ENCODE measurements around the gene OGFRL1. TPM values are rescaled to one million over a fixed set of nuclear protein-coding genes. Genes with fewer than 3 reads are reported as not detected.

The OGFRL1 gene
- total and polyA plus RNA-seq, 2 of the 13 experiments (the other 11 are each of a cell fraction or from before 2014, with no cell fraction given): 0.26 to 0.80 TPM

DNA sequence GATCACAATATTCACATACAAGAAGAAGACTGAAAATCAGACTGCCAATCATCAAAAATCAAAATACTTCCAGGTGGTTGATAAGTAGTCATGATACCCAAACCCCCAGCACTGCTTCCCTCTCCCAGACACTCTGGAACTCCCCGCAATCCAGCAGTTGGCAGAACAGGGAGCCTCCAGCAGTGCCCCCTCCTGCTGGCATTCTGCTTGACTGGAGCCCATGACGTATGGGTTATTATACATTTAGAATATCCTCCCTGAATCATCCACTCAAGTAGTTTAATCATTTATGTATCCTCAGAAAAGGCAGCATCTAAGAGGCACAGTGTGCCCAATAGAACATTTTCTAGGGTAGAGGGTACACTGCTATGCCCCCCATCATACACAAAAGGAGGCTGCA is 9.3 kb upstream of the OGFRL1 start:
- no peak overlapping the region for H3K4me2 ChIP-seq (ENCODE audit: low read depth, low read length)
- intact Hi-C loops (cut with micrococcal nuclease; ENCODE audit: unreplicated experiment) (no loop called here), in situ Hi-C loops (cut with HindIII; ENCODE audit: extremely low pct_ligation_motif_present, low pct_unique_long_range_greater_than_20kb) (no loop called here)
- no peak overlapping the region for H3K9ac ChIP-seq (ENCODE audit: insufficient read depth, low read depth, low read length)
- FAIRE-seq (no peak), ATAC-seq (no peak), DNase-seq (ENCODE audit: low spot score) (no peak)
- H3K27me3 ChIP-seq (ENCODE audit: control insufficient read depth in 1 of 2, insufficient read depth in 2 of 2, low read length in 2 of 2): no peaks in the 10 kb centered on the region
- H3K9me3 ChIP-seq (ENCODE audit: low read length): no peaks in the 10 kb centered on the region
- no peak overlapping the region for H3K4me3 ChIP-seq (replicated peaks in 1 of 3; ENCODE audit: insufficient read depth in 1 of 3, low read depth in 2 of 3, low read length in 3 of 3)
- ChIA-PET POLR2A (no interaction called here), CTCF (ENCODE audit: low intra/inter-chr PET ratio, low total read pairs) (no interaction called here)
- H4K20me1 ChIP-seq (ENCODE audit: insufficient read depth, low read length): no peaks in the 10 kb centered on the region
- no peaks in the 10 kb centered on the region for H3K36me3 ChIP-seq (replicated peaks in 1 of 2; ENCODE audit: control insufficient read depth in 1 of 2, insufficient read depth in 2 of 2, low read length in 2 of 2)
- no peak overlapping the region for H3K27ac ChIP-seq (ENCODE audit: extremely low read length, insufficient read depth, low read length)
- WGBS (ENCODE audit: low lambda C conversion rate): 17% methylated on average over 2 of the region's 2 CpGs
- H3K79me2 ChIP-seq (ENCODE audit: insufficient read depth, low read length): no peaks in the 10 kb centered on the region
- no peaks in the 10 kb centered on the region for H3K4me1 ChIP-seq (ENCODE audit: insufficient read depth, low read length)
- no peak overlapping the region for H2AFZ ChIP-seq (ENCODE audit: low read length)
- no TSS peak for BruUV-seq (replicated peaks)
- TF ChIP-seq ZNF329 (CRISPR knock-in tag; IDR thresholded peaks at IDR 0.05; ENCODE audit: low read depth) (no peak), GFI1 (CRISPR knock-in tag; IDR thresholded peaks at IDR 0.05; ENCODE audit: borderline replicate concordance) (no peak), PPARG (CRISPR knock-in tag; conservative IDR thresholded peaks at IDR 0.05) (no peak), ZNF720 (CRISPR knock-in tag; IDR thresholded peaks at IDR 0.05) (no peak), BORCS8-MEF2B (CRISPR knock-in tag; IDR thresholded peaks at IDR 0.05) (no peak), ZNF557 (CRISPR knock-in tag; IDR thresholded peaks at IDR 0.05) (no peak), NR3C1 (CRISPR knock-in tag; IDR thresholded peaks at IDR 0.05) (no peak), ZNF350 (CRISPR knock-in tag; IDR thresholded peaks at IDR 0.05; ENCODE audit: borderline replicate concordance, low read depth) (no peak), IRF2 (CRISPR knock-in tag; IDR thresholded peaks at IDR 0.05) (no peak), ZNF446 (CRISPR knock-in tag; IDR thresholded peaks at IDR 0.05) (no peak)
- TF ChIP-seq, protein P1, sequence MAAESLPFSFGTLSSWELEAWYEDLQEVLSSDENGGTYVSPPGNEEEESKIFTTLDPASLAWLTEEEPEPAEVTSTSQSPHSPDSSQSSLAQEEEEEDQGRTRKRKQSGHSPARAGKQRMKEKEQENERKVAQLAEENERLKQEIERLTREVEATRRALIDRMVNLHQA (CRISPR knock-in tag; IDR thresholded peaks at IDR 0.05): no peak
- TF ChIP-seq, protein P2, sequence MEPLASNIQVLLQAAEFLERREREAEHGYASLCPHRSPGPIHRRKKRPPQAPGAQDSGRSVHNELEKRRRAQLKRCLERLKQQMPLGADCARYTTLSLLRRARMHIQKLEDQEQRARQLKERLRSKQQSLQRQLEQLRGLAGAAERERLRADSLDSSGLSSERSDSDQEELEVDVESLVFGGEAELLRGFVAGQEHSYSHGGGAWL (CRISPR knock-in tag; IDR thresholded peaks at IDR 0.05): no peak
- TF ChIP-seq, protein P3, sequence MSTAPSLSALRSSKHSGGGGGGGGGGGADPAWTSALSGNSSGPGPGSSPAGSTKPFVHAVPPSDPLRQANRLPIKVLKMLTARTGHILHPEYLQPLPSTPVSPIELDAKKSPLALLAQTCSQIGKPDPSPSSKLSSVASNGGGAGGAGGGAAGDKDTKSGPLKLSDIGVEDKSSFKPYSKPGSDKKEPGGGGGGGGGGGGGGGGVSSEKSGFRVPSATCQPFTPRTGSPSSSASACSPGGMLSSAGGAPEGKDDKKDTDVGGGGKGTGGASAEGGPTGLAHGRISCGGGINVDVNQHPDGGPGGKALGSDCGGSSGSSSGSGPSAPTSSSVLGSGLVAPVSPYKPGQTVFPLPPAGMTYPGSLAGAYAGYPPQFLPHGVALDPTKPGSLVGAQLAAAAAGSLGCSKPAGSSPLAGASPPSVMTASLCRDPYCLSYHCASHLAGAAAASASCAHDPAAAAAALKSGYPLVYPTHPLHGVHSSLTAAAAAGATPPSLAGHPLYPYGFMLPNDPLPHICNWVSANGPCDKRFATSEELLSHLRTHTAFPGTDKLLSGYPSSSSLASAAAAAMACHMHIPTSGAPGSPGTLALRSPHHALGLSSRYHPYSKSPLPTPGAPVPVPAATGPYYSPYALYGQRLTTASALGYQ (CRISPR knock-in tag; IDR thresholded peaks at IDR 0.05): no peak
- TF ChIP-seq, protein P4, sequence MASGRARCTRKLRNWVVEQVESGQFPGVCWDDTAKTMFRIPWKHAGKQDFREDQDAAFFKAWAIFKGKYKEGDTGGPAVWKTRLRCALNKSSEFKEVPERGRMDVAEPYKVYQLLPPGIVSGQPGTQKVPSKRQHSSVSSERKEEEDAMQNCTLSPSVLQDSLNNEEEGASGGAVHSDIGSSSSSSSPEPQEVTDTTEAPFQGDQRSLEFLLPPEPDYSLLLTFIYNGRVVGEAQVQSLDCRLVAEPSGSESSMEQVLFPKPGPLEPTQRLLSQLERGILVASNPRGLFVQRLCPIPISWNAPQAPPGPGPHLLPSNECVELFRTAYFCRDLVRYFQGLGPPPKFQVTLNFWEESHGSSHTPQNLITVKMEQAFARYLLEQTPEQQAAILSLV (CRISPR knock-in tag; IDR thresholded peaks at IDR 0.05; ENCODE audit: borderline replicate concordance): no peak
- TF ChIP-seq, protein P5, sequence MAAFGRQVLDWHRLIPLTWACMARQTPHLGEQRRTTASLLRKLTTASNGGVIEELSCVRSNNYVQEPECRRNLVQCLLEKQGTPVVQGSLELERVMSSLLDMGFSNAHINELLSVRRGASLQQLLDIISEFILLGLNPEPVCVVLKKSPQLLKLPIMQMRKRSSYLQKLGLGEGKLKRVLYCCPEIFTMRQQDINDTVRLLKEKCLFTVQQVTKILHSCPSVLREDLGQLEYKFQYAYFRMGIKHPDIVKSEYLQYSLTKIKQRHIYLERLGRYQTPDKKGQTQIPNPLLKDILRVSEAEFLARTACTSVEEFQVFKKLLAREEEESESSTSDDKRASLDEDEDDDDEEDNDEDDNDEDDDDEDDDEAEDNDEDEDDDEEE (CRISPR knock-in tag; IDR thresholded peaks at IDR 0.05): no peak

Data from HepG2 (cell line).